Measurements from ENCODE around the gene TTF2.

- no peak for TF ChIP-seq EZH2phosphoT487 (IDR thresholded peaks at IDR 0.05; ENCODE audit: insufficient read depth, low read depth)
- TF ChIP-seq EZH2 (IDR thresholded peaks at IDR 0.05; ENCODE audit: insufficient read depth, poor library complexity, severe bottlenecking), result no peak
Observed at GRCh38 chr1:117033772-117034171, 26.4 kb upstream of the TTF2 start.

Data from GM23248 (cell line).